Activated CD4-positive, alpha-beta T cell treated with anti-CD3 and anti-CD28 coated beads for 36 hours (primary cell): ENCODE data around the gene DLD. TPM values are rescaled to one million over a fixed set of nuclear protein-coding genes. Genes with fewer than 3 reads are reported as not detected.
"Not testable (repeated sequence)": the region's sequence is repeated elsewhere in the genome, so short reads cannot be mapped to it uniquely, and the experiment has no call there.

Experiments
- ATAC-seq: fragments of 200-7000 bp; cut with Tn5 transposase; one replicate; pipeline ENCODE4 v1.10.0; 2021; ENCODE audit warnings: mild to moderate bottlenecking, moderate library complexity
- CTCF ChIA-PET: fragments of 350-600 bp; sonication (Branson Sonifier 250); formaldehyde crosslinking; loops from one replicate; lab custom pipeline; 2021; ENCODE audit warnings: antibody characterized with exemption; lab: Charles Lee
- POLR2A ChIA-PET: fragments of 350-600 bp; sonication (Branson Sonifier 250); formaldehyde crosslinking; loops from one replicate; lab custom pipeline; 2021; ENCODE audit warnings: antibody characterized with exemption, inconsistent platforms; lab: Charles Lee
- DNase-seq: peaks from one replicate; pipeline ENCODE4 v3.0.0-alpha.2; 2020
- H3K27ac Mint-ChIP-seq: one replicate; pipeline ENCODE4 v1.8.0; 2021; ENCODE audit warnings: mixed read lengths
- H3K27me3 Mint-ChIP-seq: one replicate; pipeline ENCODE4 v1.8.0; 2021; ENCODE audit warnings: mixed read lengths
- H3K36me3 Mint-ChIP-seq: one replicate; pipeline ENCODE4 v1.8.0; 2021; ENCODE audit warnings: low read depth, mixed read lengths
- H3K4me1 Mint-ChIP-seq: one replicate; pipeline ENCODE4 v1.8.0; 2021; ENCODE audit warnings: mixed read lengths
- H3K4me3 Mint-ChIP-seq: one replicate; pipeline ENCODE4 v1.8.0; 2021; ENCODE audit warnings: mild to moderate bottlenecking, moderate library complexity, mixed read lengths
- H3K9me3 Mint-ChIP-seq: one replicate; pipeline ENCODE4 v1.8.0; 2021; ENCODE audit warnings: low read depth, mixed read lengths
- intact Hi-C, 2 experiments: fragments of 100-400 bp; cut with DNase I in 1 of 2; cut with micrococcal nuclease in 1 of 2; formaldehyde crosslinking; loops; one replicate each; pipeline versions ENCODE4 v1.14.2 to v1.15.1; 2022 to 2024; cut with DNase I, micrococcal nuclease
- total RNA-seq, 2 experiments: library from RNA; stranded (reverse); gene quantifications; one replicate each; pipeline ENCODE4 v1.2.3, GENCODE V29; 2021

DLD gene
- total RNA-seq, 2 experiments from 2014 or later, result 71.4 to 101 TPM

DNA sequence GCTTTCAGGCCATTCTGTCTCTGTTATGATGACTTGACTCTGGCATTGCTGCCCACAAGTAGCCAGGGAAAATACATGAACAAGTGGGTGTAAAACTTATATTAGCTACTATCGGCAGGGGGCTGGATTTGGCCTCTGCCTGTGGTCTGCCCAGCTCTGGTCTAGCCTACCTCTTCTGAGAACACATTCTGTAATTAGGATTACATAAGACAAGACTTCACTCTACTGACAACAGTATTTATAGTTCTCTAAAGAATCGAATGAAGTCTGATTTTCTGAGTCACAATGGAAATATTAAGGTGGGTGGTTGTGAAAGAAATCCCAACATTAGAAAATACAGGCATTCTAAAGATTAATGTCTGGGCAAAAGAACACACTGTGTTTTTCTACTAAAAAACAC lies 55.5 kb downstream of the DLD start:
- Mint-ChIP-seq H3K36me3 (no peaks in the 10 kb centered on the region), H3K27ac (no peak overlapping the region), H3K27me3 (no peaks in the 10 kb centered on the region), H3K4me3 (no peak overlapping the region), H3K4me1 (no peaks in the 10 kb centered on the region), H3K9me3 (no peaks in the 10 kb centered on the region)
- intact Hi-C loops, result no loop called here
- ChIA-PET POLR2A (no interaction called here), CTCF (no interaction called here)
- ATAC-seq, result no peak
- no peak for DNase-seq

DNA sequence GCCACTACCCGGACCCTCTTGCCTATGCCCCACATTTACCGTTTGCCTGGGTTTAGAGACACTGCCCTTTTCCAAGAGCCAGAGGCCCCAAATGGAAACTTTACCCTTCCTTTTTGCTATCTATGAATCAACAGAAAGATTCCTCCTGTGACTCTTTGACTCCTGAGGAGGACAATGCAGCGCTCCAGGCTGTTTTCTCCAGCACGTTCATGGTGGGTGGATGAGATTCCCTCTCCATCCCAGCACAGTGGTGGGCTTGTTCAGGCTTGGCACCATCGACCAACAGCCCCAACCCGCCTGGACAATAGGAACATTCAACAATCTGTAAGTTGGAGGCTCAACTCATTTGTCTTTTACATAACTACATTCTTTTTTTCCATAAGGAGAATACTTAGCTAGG lies 55.9 kb downstream of the DLD start:
- Mint-ChIP-seq H3K4me1 (no peaks in the 10 kb centered on the region), H3K27me3 (no peaks in the 10 kb centered on the region), H3K9me3 (no peaks in the 10 kb centered on the region), H3K27ac (no peak overlapping the region), H3K36me3 (no peaks in the 10 kb centered on the region), H3K4me3 (no peak overlapping the region)
- no peak for ATAC-seq
- CTCF ChIA-PET, result no interaction called here
- intact Hi-C loops, result no loop called here
- no peak for DNase-seq
- POLR2A ChIA-PET, result interaction anchor here (0.5 to 0.6 kb wide), 2 partner anchors 177 to 375 kb away, joined by 3 read pairs; no protein-coding TSS in a partner anchor

DNA sequence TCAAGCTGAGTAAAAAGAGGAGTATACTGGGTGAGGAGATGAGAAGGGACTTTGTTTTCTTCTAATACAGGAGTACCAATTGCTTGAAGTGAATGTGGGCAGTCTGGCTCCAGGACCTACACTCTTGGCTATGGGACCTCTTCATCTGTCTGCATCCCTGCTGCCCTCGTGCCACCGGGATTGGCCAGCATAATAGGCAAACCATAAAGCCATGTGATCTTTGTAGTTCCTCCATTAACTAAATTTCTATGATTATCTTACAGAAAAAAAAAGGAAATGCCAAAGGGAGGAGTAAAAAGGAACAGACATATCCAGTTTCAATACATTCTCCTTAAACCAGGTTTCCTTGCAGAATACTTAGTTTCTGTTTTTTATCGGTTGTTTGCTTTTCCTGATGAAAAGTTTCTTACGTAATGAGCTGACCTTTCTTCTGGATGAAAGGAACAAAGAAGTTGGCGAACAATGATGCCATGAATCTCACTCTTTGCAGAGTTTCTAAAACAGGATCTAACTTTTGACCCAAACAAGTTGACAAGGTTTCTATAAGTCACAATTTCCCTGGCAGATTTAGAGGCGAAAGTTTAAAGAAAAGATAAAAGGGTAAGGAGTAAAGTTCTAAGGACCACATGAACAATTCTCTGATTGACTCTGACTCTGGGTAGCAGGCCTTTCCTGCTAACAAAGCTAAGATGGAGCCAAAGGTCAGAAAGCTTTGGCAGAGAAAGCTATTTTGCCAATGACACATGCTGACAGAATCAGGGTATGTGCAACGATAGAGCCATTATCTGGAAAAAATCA lies 57.9 kb downstream of the DLD start:
- Mint-ChIP-seq H3K27ac (no peak overlapping the region), H3K4me1 (no peaks in the 10 kb centered on the region), H3K4me3 (no peak overlapping the region), H3K27me3 (no peaks in the 10 kb centered on the region), H3K9me3 (no peaks in the 10 kb centered on the region), H3K36me3 (no peaks in the 10 kb centered on the region)
- no peak for DNase-seq
- CTCF ChIA-PET, result interaction anchor here (0.7 kb wide), 1 partner anchor 569 kb away, joined by 3 read pairs; no protein-coding TSS in a partner anchor
- no peak for ATAC-seq
- intact Hi-C loops, result no loop called here
- POLR2A ChIA-PET, result no interaction called here

DNA sequence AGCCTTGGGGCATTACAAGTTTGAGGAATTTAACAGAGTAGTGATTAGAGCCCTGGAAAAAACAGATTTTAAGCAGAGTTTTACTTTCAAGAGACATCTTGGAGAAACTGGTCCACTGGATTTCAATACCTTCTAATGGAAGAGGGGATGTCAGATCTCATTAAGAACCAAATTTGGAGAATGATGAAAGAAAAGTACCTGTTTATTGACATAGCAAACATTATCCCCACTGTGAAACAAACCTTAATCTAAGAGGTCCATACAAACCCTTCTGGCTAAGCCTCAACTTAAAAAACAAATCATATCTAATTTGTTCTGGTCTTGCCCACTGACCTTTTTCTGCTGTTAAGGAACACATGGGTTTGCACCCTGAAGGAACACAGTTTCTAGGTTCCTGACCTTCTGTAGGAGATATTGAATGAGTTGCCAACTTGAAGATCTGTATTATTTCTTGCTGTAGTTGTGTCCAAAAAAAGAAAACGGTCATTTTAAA lies 58.5 kb downstream of the DLD start:
- H3K36me3 Mint-ChIP-seq, result no peaks in the 10 kb centered on the region
- ChIA-PET POLR2A (no interaction called here), CTCF (no interaction called here)
- no peaks in the 10 kb centered on the region for H3K4me1 Mint-ChIP-seq
- intact Hi-C loops, result no loop called here
- H3K9me3 Mint-ChIP-seq, result no peaks in the 10 kb centered on the region
- H3K27ac Mint-ChIP-seq, result no peak overlapping the region
- DNase-seq (no peak), ATAC-seq (no peak)
- H3K27me3 Mint-ChIP-seq, result no peaks in the 10 kb centered on the region
- no peak overlapping the region for H3K4me3 Mint-ChIP-seq

DNA sequence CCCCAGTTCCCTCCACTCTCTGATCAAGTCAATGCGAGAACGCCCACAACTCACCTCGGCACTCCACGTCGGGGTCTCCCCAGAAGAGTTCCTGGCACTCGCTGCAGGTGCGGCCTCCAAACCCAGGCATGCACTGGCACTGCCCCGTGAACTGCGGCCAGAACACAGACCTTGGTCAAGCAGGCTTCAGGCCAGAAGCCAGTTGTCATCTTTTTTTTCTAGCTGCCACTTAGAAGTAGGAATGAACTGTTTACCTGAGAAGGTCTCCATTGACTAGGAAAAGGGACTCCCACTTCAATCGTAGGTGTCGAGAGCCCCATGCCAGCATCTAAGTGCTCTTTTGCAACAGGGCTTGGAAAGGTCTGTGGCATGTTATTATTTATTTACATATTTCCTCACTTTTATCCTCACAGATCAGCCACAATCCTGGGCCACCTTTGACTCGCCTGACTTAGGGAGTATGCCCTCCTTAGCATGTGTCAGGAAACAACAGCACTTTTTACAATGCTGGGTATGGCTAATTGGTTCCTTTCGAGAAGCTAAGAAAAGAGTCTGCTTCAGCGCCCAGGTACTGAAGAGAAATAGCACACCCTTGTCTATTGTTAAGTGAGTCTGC lies 60.3 kb downstream of the DLD start:
- peaks cover 1% of the 10 kb centered on the region for H3K27me3 Mint-ChIP-seq
- POLR2A ChIA-PET, result no interaction called here

DNA sequence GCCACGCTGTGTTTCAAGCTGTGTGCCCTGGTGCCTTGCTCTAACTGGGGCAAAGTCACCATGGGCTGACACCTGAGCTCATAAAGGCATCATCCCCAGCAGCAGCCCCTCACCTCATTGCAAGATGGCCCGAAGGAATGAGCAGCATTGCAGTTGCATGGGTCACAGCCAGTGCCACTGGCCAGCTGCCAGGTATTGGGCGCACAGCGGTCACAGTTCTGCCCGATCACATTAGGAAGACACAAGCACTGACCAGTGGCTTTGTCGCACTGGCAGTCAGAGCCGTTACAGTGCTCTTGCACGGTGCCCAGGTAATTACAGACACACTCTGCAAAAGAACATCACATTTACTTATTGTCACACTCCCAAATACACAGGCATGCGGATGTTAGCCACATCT lies 60.9 kb downstream of the DLD start:
- Mint-ChIP-seq H3K27me3 (peaks cover 5% of the 10 kb centered on the region), H3K9me3 (no peaks in the 10 kb centered on the region), H3K36me3 (no peaks in the 10 kb centered on the region), H3K27ac (no peak overlapping the region), H3K4me1 (no peaks in the 10 kb centered on the region), H3K4me3 (no peak overlapping the region)
- intact Hi-C loops, result no loop called here
- no peak for ATAC-seq
- ChIA-PET CTCF (no interaction called here), POLR2A (no interaction called here)
- DNase-seq, result no peak

More for the DNA sequence above, 60.3 kb downstream of the DLD start:
- CTCF ChIA-PET, result no interaction called here
- ATAC-seq, result no peak
- H3K4me1 Mint-ChIP-seq, result no peaks in the 10 kb centered on the region
- H3K9me3 Mint-ChIP-seq, result no peaks in the 10 kb centered on the region
- H3K27ac Mint-ChIP-seq, result no peak overlapping the region
- intact Hi-C loops, result no loop called here
- H3K36me3 Mint-ChIP-seq, result no peaks in the 10 kb centered on the region
- H3K4me3 Mint-ChIP-seq, result no peak overlapping the region
- DNase-seq, result no peak

DNA sequence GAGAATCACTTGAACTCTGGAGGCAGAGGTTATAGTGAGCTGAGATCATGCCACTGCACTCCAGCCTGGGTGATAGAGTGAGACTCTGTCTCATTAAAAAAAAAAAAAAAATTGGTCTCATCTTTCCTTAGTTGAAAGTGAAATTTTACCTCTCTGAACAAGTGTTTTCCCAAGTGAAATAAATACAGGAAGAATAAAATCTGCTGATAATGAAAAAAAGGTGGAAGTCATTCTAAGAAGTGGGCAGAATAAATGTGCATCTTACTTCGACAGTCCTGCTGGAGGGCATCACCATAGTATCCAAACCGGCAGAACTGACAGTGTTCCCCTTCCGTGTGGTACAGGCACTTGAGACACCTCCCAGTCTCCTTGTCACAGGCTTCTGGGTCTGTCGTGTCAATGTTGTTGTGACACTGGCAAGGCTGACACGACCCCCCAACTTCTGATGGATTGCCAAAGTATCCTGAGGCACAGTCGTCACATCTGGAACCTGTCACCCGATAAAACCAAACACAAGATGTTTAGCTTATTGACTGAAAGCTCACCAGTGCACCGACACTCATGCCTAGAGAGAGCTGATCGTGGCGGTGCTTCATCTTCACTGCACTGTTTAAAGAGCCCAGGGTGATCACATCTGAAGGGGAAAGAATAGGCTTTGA lies 62.4 kb downstream of the DLD start:
- DNase-seq (no peak), ATAC-seq (no peak)
- intact Hi-C loops, result no loop called here
- H3K4me3 Mint-ChIP-seq, result no peak overlapping the region
- H3K36me3 Mint-ChIP-seq, result no peaks in the 10 kb centered on the region
- H3K4me1 Mint-ChIP-seq, result no peaks in the 10 kb centered on the region
- H3K9me3 Mint-ChIP-seq, result no peaks in the 10 kb centered on the region
- no peak overlapping the region for H3K27ac Mint-ChIP-seq
- H3K27me3 Mint-ChIP-seq, result peaks cover 7% of the 10 kb centered on the region
- CTCF ChIA-PET, result interaction anchor here (0.6 kb wide), 1 partner anchor 965 kb away, joined by 3 read pairs; no protein-coding TSS in a partner anchor
- POLR2A ChIA-PET, result no interaction called here

DNA sequence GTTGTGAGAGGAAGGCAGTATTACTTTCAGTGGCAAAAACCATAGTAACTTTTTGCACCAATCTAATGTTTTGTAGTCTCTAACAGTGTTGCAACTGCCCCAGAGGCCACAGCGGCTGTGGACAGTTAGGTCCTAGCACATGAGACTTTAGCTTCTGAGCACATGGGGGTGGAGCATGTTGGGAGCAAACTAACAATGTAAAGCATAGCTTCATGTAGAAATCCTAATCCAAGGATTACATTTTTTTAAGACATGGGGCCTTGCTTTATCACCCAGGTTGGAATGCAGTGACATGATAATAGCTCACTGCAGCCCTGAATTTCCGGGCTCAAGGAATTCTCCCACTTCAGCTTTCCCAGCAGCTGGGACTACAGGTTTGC lies 62.9 kb downstream of the DLD start:
- intact Hi-C loops, result no loop called here
- POLR2A ChIA-PET, result no interaction called here
- peaks cover 7% of the 10 kb centered on the region for H3K27me3 Mint-ChIP-seq

DNA sequence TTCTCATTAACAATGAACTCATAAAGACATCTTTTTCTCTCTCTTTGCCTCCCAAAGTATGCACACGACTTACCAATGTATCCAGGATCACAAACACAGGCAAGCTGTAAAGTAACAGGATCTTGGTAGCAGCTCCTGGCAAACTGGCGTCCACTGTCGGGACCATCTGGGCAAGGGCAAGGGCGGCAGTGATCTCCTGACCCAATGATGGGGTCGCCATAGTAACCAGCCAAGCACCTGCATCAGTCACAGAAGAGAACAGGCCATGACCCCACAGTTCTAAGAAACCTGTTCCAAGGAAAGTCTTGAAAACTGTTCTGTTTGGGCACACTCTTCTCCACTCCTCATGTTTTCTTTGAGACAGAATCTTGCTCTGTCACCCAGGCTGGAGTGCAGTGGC lies 64.4 kb downstream of the DLD start:
- H3K4me3 Mint-ChIP-seq, result no peak overlapping the region
- intact Hi-C loops, result no loop called here
- ChIA-PET CTCF (interaction anchor here (0.7 kb wide), 1 partner anchor 81 kb away, joined by 3 read pairs; no protein-coding TSS in a partner anchor), POLR2A (no interaction called here)
- DNase-seq (no peak), ATAC-seq (no peak)
- H3K9me3 Mint-ChIP-seq, result no peaks in the 10 kb centered on the region
- H3K27ac Mint-ChIP-seq, result no peak overlapping the region
- no peaks in the 10 kb centered on the region for H3K36me3 Mint-ChIP-seq
- no peaks in the 10 kb centered on the region for H3K4me1 Mint-ChIP-seq
- H3K27me3 Mint-ChIP-seq, result peaks cover 10% of the 10 kb centered on the region

More for the DNA sequence above, 62.9 kb downstream of the DLD start:
- Mint-ChIP-seq H3K9me3 (no peaks in the 10 kb centered on the region), H3K4me3 (no peak overlapping the region), H3K27ac (no peak overlapping the region), H3K4me1 (no peaks in the 10 kb centered on the region), H3K36me3 (no peaks in the 10 kb centered on the region)
- DNase-seq (no peak), ATAC-seq (no peak)
- CTCF ChIA-PET, result interaction anchor here (0.6 kb wide), 1 partner anchor 966 kb away, joined by 3 read pairs; no protein-coding TSS in a partner anchor

DNA sequence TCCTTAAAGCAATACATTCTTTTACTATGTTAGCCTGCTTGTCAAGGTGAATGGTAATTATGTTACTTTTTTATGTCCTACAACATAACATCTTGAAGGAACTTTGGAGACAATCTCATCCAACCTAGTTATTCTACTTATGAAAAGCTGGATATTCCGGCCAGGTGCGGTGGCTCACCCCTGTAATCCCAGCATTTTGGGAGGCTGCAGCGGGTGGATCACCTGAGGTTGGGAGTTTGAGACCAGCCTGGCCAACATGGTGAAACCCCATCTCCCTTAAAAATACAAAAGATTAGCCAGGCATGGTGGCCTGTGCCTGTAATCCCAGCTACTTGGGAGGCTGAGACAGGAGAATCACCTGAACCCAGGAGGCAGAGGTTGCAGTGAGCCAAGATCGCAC lies 66.0 kb downstream of the DLD start:
- H3K4me1 Mint-ChIP-seq, intact Hi-C loops, ATAC-seq, H3K9me3 Mint-ChIP-seq, CTCF ChIA-PET, H3K4me3 Mint-ChIP-seq, H3K36me3 Mint-ChIP-seq, POLR2A ChIA-PET, DNase-seq, H3K27ac Mint-ChIP-seq: not testable (repeated sequence)
- peaks cover 10% of the 10 kb centered on the region for H3K27me3 Mint-ChIP-seq

DNA sequence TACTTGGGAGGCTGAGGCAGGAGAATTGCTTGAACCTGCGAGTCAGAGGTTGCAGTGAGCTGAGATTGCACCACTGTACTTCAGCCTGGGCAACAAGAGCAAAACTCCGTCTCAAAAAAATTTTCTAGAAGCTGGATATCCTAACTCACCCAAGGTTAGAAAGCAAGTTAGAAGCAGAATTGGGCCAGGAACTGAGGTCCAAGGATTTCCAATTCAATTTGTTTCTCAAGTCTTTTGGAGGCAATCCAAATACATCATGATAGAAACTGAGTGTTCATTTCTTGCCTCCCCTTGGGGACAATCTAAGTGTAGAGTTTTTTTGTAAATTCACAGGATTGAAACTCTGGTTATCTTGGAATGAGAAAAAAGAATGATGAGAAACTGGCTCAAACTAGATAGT lies 66.5 kb downstream of the DLD start:
- no peaks in the 10 kb centered on the region for H3K9me3 Mint-ChIP-seq
- H3K27ac Mint-ChIP-seq, result no peak overlapping the region
- no peak for DNase-seq
- no peak overlapping the region for H3K4me3 Mint-ChIP-seq
- intact Hi-C loops, result no loop called here
- no peaks in the 10 kb centered on the region for H3K36me3 Mint-ChIP-seq
- ATAC-seq, result no peak
- no peaks in the 10 kb centered on the region for H3K4me1 Mint-ChIP-seq
- peaks cover 10% of the 10 kb centered on the region for H3K27me3 Mint-ChIP-seq
- CTCF ChIA-PET, result no interaction called here
- POLR2A ChIA-PET, result no interaction called here
